Chondrocyte (in vitro differentiated cells): ENCODE results near the gene PEX16. TPM values are rescaled to one million over a fixed set of nuclear protein-coding genes. Genes with fewer than 3 reads are reported as not detected.

ENCODE experiments used
- DNase-seq: peaks from one replicate; pipeline ENCODE4 v3.0.0; 2021; ENCODE audit warnings: mixed read lengths, low spot score
- H3K27ac Mint-ChIP-seq: one replicate; pipeline ENCODE4 v1.8.0; 2021; ENCODE audit warnings: mild to moderate bottlenecking, moderate library complexity, mixed read lengths; ENCODE audit not compliant: unreplicated experiment
- H3K27me3 Mint-ChIP-seq: 2 replicates; pipeline ENCODE4 v1.8.0; 2021; ENCODE audit warnings: low read depth, mixed read lengths
- H3K36me3 Mint-ChIP-seq: 2 replicates; pipeline ENCODE4 v1.8.0; 2021; ENCODE audit warnings: low read depth, mixed read lengths
- H3K4me1 Mint-ChIP-seq: 2 replicates; pipeline ENCODE4 v1.8.0; 2021; ENCODE audit warnings: low read depth, mild to moderate bottlenecking, mixed read lengths
- H3K4me3 Mint-ChIP-seq: one replicate; pipeline ENCODE4 v1.8.0; 2021; ENCODE audit warnings: mild to moderate bottlenecking, moderate library complexity, mixed read lengths; ENCODE audit not compliant: unreplicated experiment
- H3K9me3 Mint-ChIP-seq: 2 replicates; pipeline ENCODE4 v1.8.0; 2021; ENCODE audit warnings: low read depth, mixed read lengths
- total RNA-seq: library from RNA; stranded (reverse); gene quantifications from 3 replicates; pipeline ENCODE4 v1.2.1, GENCODE V29; 2021
- TF ChIP-seq, protein P1 (sequence below): fragments of 200-600 bp; sonication (generic); IDR thresholded peaks from 2 replicates; pipeline ENCODE4 v1.5.0; 2021; ENCODE audit warnings: antibody characterized with exemption, mild to moderate bottlenecking, moderate library complexity

The PEX16 gene
- total RNA-seq, 1 donor from 2014 or later = 17.5 TPM

DNA sequence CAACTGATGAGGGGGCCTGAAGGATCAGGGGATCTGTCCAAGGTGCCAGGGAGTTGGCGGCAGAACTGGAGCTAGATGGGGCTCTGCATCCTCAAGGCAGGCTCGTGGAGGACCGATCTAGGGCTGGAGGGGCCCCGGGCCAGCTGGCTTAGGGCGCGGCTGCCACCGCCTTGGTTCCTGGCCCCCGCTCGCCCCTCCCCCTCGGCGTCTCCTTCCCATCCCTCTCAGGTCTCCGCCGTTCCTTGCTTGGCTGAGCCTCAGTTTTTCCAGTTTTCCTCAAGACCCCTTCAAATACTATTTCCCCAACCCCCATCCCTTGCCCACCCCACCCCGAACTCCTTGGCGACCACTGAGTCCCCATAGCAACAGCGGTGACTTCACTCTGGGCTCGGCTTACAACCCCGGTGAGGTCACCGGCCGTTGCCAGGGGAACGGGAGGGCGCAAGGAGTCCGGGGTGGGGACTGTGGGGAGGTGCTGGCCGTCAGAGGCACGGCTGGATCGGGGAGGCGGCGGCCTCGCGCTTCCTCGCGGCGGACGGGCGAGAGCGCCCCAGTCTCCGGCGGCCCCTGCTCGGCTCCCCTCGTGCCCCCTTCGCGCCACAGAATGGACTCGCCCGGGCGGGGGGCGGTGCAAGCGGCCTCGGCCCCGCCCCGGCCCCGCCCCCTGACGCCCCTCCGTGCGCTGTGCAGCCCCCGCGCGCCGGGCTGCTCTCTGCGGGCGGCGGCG lies 18.1 kb downstream of the PEX16 start:
- Mint-ChIP-seq H3K36me3 (no peaks in the 10 kb centered on the region), H3K4me1 (peaks cover 9% of the 10 kb centered on the region), H3K9me3 (no peaks in the 10 kb centered on the region), H3K4me3 (peak overlapping the region; percentile 64), H3K27ac (peak overlapping the region; percentile 63), H3K27me3 (peaks cover 4% of the 10 kb centered on the region)
- TF ChIP-seq, protein P1, sequence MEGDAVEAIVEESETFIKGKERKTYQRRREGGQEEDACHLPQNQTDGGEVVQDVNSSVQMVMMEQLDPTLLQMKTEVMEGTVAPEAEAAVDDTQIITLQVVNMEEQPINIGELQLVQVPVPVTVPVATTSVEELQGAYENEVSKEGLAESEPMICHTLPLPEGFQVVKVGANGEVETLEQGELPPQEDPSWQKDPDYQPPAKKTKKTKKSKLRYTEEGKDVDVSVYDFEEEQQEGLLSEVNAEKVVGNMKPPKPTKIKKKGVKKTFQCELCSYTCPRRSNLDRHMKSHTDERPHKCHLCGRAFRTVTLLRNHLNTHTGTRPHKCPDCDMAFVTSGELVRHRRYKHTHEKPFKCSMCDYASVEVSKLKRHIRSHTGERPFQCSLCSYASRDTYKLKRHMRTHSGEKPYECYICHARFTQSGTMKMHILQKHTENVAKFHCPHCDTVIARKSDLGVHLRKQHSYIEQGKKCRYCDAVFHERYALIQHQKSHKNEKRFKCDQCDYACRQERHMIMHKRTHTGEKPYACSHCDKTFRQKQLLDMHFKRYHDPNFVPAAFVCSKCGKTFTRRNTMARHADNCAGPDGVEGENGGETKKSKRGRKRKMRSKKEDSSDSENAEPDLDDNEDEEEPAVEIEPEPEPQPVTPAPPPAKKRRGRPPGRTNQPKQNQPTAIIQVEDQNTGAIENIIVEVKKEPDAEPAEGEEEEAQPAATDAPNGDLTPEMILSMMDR = no peak
- DNase-seq = peak; percentile 93

DNA sequence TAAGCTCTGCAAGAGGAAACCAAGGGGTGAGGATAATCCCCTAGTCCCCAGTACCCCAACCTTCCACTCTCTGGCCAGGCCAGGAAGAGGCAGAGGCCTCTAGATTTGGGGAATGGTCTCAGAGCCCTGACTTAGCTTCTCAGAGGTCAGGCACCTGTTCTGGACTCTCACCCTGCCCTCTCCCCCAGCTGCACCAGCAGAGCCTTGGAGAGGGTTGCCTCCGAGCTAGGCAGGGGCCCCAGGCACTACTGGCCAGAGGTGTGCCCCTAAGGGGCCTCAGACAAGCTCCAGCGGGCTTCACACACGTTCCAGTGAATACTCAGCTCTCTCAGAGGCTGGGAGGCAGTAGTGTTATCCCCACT lies 18.6 kb downstream of the PEX16 start:
- Mint-ChIP-seq H3K9me3 (no peaks in the 10 kb centered on the region), H3K4me1 (peaks cover 9% of the 10 kb centered on the region), H3K27ac (no peak overlapping the region), H3K36me3 (no peaks in the 10 kb centered on the region), H3K27me3 (peaks cover 4% of the 10 kb centered on the region), H3K4me3 (peak overlapping the region; percentile 64)
- TF ChIP-seq, protein P1 = no peak
- no peak for DNase-seq

DNA sequence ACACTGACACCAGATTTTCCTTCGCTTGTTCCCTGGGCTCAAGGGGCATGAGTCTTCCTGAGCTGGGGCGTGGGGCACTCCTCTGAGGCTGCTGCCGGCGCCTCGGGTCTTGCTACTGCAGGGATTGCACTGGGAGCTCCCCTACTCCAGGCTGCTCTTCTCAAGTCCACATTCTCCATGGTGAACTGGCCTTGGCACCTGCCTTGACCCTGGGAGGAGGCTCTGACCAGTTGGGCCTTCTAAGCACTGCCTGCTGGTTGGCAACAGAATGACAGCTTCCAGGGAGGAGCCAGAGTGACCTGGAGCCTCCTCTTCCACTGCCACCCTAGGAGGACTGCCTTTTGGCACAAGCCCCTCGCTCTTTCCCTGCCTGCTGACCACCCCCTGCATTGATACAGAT lies 20.1 kb downstream of the PEX16 start:
- Mint-ChIP-seq H3K9me3 (no peaks in the 10 kb centered on the region), H3K36me3 (no peaks in the 10 kb centered on the region), H3K4me1 (peaks cover 9% of the 10 kb centered on the region), H3K27me3 (peaks cover 7% of the 10 kb centered on the region), H3K27ac (no peak overlapping the region), H3K4me3 (no peak overlapping the region)
- TF ChIP-seq, protein P1 = no peak
- DNase-seq = no peak

DNA sequence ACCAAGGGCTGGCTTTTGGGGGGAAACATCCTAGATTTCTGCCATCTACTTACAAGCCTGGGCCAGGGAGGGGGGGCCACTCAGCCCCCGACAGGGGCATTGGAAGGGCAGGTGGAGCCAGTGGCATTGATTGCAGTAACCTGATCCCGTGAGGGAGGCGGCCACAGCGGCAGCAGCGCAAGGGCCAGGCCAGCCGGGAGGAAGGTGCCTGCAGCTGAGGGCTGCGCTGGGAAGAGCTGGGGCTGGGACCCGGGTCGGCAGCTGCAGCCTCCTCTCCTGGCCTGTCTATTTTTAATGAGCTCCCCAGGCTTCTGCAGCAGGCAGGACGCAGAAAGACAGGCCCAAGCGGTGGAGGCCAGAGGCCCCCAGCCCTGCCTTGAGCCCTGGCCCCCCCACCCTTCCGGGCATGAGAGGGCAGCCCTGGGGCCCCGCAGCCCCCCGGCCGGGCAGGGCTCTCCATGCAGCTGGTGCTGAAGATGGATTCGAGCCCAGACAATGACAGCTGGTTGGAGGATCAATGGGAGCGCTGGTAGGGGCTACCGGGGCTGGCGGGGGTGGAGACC lies 21.2 kb downstream of the PEX16 start:
- DNase-seq = no peak
- Mint-ChIP-seq H3K36me3 (no peaks in the 10 kb centered on the region), H3K27ac (no peak overlapping the region), H3K27me3 (peaks cover 9% of the 10 kb centered on the region), H3K4me1 (peaks cover 9% of the 10 kb centered on the region), H3K9me3 (no peaks in the 10 kb centered on the region), H3K4me3 (no peak overlapping the region)
- TF ChIP-seq, protein P1 = no peak

DNA sequence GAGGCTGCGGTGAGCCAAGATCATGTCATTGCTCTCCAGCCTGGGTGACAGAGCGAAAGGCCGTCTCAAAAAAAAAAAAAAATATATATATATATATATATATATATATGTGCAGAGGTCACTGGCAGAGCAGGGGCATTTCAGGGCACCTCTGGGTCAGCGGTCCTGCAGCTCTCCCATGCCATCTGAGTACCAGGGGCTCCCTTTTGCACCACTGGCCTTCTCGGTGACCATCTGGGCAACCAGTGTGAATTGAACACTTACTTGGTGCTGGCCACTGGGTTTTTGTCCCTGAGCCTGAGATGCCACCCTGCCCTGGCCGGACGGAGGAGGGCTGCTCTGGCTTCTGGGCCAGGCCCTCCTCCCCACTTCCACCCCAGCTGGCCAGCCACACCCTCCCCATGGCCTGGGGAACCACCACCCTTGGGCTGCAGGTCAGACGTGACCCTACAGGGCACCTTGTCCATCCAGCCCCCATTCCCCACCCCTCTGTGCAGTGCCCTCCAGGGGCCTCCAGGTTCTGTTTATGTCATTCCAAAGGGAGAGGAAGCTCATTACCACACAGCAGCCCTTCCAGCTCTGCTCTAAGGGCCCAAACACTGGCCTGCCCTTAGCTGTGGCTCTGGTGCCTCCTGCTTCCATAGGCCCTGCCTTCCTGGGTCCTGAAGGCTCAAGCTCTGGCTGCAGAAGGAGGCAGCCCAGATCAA lies 22.0 kb downstream of the PEX16 start:
- Mint-ChIP-seq H3K4me3 (no peak overlapping the region), H3K27ac (no peak overlapping the region), H3K36me3 (no peaks in the 10 kb centered on the region), H3K9me3 (no peaks in the 10 kb centered on the region), H3K4me1 (peaks cover 4% of the 10 kb centered on the region), H3K27me3 (peaks cover 13% of the 10 kb centered on the region)
- TF ChIP-seq, protein P1 = no peak
- DNase-seq = no peak
